ENCODE measurements around the gene ZBTB34.

The ZBTB34 gene

GRCh38 chr9:126906091-126906490 is 45.7 kb downstream of the ZBTB34 start:
- DNase-seq (ENCODE audit: insufficient read length, low spot score): no peak
- TF ChIP-seq POLR2AphosphoS5 (IDR thresholded peaks at IDR 0.05; ENCODE audit: low read depth, low read length): no peak
- no peak for TF ChIP-seq PAX5 (IDR thresholded peaks at IDR 0.05; ENCODE audit: insufficient read depth, low read length, severe bottlenecking)

GRCh38 chr9:126907058-126907457 is 46.6 kb downstream of the ZBTB34 start:
- DNase-seq (ENCODE audit: insufficient read length, low spot score): no peak
- FAIRE-seq: no peak
- TF ChIP-seq POLR2AphosphoS5 (IDR thresholded peaks at IDR 0.05; ENCODE audit: low read depth, low read length) (no peak), PAX5 (IDR thresholded peaks at IDR 0.05; ENCODE audit: insufficient read depth, low read length, severe bottlenecking) (no peak), POLR2A (IDR thresholded peaks at IDR 0.05; ENCODE audit: low read depth, low read length) (no peak), POU2F2 (IDR thresholded peaks at IDR 0.05; ENCODE audit: low read depth, low read length) (no peak), SPI1 (IDR thresholded peaks at IDR 0.05; ENCODE audit: low read depth, low read length) (no peak), TAF1 (IDR thresholded peaks at IDR 0.05; ENCODE audit: low read depth, low read length) (no peak)

More at GRCh38 chr9:126906091-126906490, 45.7 kb downstream of the ZBTB34 start:
- FAIRE-seq: no peak

GRCh38 chr9:126914458-126915280 is 54.2 kb downstream of the ZBTB34 start, which contains the start of gene RALGPS1:
Gene RALGPS1, plus strand, starts transcription at chr9:126914782. Its CDS starts 47,508 bp downstream, at chr9:126962290.
- DNase-seq (ENCODE audit: insufficient read length, low spot score) (peak; percentile 97), FAIRE-seq (peak; percentile 98)
- TF ChIP-seq TAF1 (IDR thresholded peaks at IDR 0.05; ENCODE audit: low read depth, low read length): no peak
- TF ChIP-seq PAX5 (IDR thresholded peaks at IDR 0.05; ENCODE audit: insufficient read depth, low read length, severe bottlenecking): no peak
- TF ChIP-seq POU2F2 (IDR thresholded peaks at IDR 0.05; ENCODE audit: low read depth, low read length): peak; percentile 85
- no peak for TF ChIP-seq SPI1 (IDR thresholded peaks at IDR 0.05; ENCODE audit: low read depth, low read length)

GRCh38 chr9:126915281-126915816 is 54.9 kb downstream of the ZBTB34 start:
- no peak for TF ChIP-seq TAF1 (IDR thresholded peaks at IDR 0.05; ENCODE audit: low read depth, low read length)
- TF ChIP-seq POLR2AphosphoS5 (IDR thresholded peaks at IDR 0.05; ENCODE audit: low read depth, low read length): no peak
- no peak for TF ChIP-seq POLR2A (IDR thresholded peaks at IDR 0.05; ENCODE audit: low read depth, low read length)
- no peak for TF ChIP-seq PAX5 (IDR thresholded peaks at IDR 0.05; ENCODE audit: insufficient read depth, low read length, severe bottlenecking)
- no peak for TF ChIP-seq SPI1 (IDR thresholded peaks at IDR 0.05; ENCODE audit: low read depth, low read length)
- TF ChIP-seq POU2F2 (IDR thresholded peaks at IDR 0.05; ENCODE audit: low read depth, low read length): no peak
- peak; percentile 23 for FAIRE-seq
- peak; percentile 37 for DNase-seq (ENCODE audit: insufficient read length, low spot score)

- TF ChIP-seq SPI1 (IDR thresholded peaks at IDR 0.05; ENCODE audit: low read depth, low read length) (no peak), POLR2AphosphoS5 (IDR thresholded peaks at IDR 0.05; ENCODE audit: low read depth, low read length) (no peak), TAF1 (IDR thresholded peaks at IDR 0.05; ENCODE audit: low read depth, low read length) (no peak), POLR2A (IDR thresholded peaks at IDR 0.05; ENCODE audit: low read depth, low read length) (no peak), POU2F2 (IDR thresholded peaks at IDR 0.05; ENCODE audit: low read depth, low read length) (no peak), PAX5 (IDR thresholded peaks at IDR 0.05; ENCODE audit: insufficient read depth, low read length, severe bottlenecking) (no peak)
- no peak for DNase-seq (ENCODE audit: insufficient read length, low spot score)
- FAIRE-seq: no peak
Observed at GRCh38 chr9:126915846-126916543, 55.6 kb downstream of the ZBTB34 start.

GRCh38 chr9:126916909-126917308 is 56.5 kb downstream of the ZBTB34 start:
- DNase-seq (ENCODE audit: insufficient read length, low spot score) (no peak), FAIRE-seq (no peak)
- TF ChIP-seq SPI1 (IDR thresholded peaks at IDR 0.05; ENCODE audit: low read depth, low read length): no peak
- no peak for TF ChIP-seq POLR2AphosphoS5 (IDR thresholded peaks at IDR 0.05; ENCODE audit: low read depth, low read length)
- TF ChIP-seq POU2F2 (IDR thresholded peaks at IDR 0.05; ENCODE audit: low read depth, low read length): no peak
- TF ChIP-seq TAF1 (IDR thresholded peaks at IDR 0.05; ENCODE audit: low read depth, low read length): no peak
- TF ChIP-seq POLR2A (IDR thresholded peaks at IDR 0.05; ENCODE audit: low read depth, low read length): no peak
- no peak for TF ChIP-seq PAX5 (IDR thresholded peaks at IDR 0.05; ENCODE audit: insufficient read depth, low read length, severe bottlenecking)

- TF ChIP-seq SPI1 (IDR thresholded peaks at IDR 0.05; ENCODE audit: low read depth, low read length): no peak
- no peak for TF ChIP-seq TAF1 (IDR thresholded peaks at IDR 0.05; ENCODE audit: low read depth, low read length)
- no peak for TF ChIP-seq POLR2AphosphoS5 (IDR thresholded peaks at IDR 0.05; ENCODE audit: low read depth, low read length)
- TF ChIP-seq PAX5 (IDR thresholded peaks at IDR 0.05; ENCODE audit: insufficient read depth, low read length, severe bottlenecking): no peak
- TF ChIP-seq POLR2A (IDR thresholded peaks at IDR 0.05; ENCODE audit: low read depth, low read length): no peak
- no peak for TF ChIP-seq POU2F2 (IDR thresholded peaks at IDR 0.05; ENCODE audit: low read depth, low read length)
- no peak for FAIRE-seq
- DNase-seq (ENCODE audit: insufficient read length, low spot score): no peak
Observed at GRCh38 chr9:126919193-126919592, 58.8 kb downstream of the ZBTB34 start.

- no peak for DNase-seq (ENCODE audit: insufficient read length, low spot score)
- FAIRE-seq: no peak
- TF ChIP-seq SPI1 (IDR thresholded peaks at IDR 0.05; ENCODE audit: low read depth, low read length) (no peak), POU2F2 (IDR thresholded peaks at IDR 0.05; ENCODE audit: low read depth, low read length) (no peak), POLR2AphosphoS5 (IDR thresholded peaks at IDR 0.05; ENCODE audit: low read depth, low read length) (no peak), POLR2A (IDR thresholded peaks at IDR 0.05; ENCODE audit: low read depth, low read length) (no peak), PAX5 (IDR thresholded peaks at IDR 0.05; ENCODE audit: insufficient read depth, low read length, severe bottlenecking) (no peak), TAF1 (IDR thresholded peaks at IDR 0.05; ENCODE audit: low read depth, low read length) (no peak)
Observed at GRCh38 chr9:126925876-126926275, 65.4 kb downstream of the ZBTB34 start.

GRCh38 chr9:126926364-126926763 is 65.9 kb downstream of the ZBTB34 start:
- FAIRE-seq (no peak), DNase-seq (ENCODE audit: insufficient read length, low spot score) (no peak)

More at GRCh38 chr9:126926364-126926763, 65.9 kb downstream of the ZBTB34 start:
- no peak for TF ChIP-seq POU2F2 (IDR thresholded peaks at IDR 0.05; ENCODE audit: low read depth, low read length)
- TF ChIP-seq TAF1 (IDR thresholded peaks at IDR 0.05; ENCODE audit: low read depth, low read length): no peak
- no peak for TF ChIP-seq PAX5 (IDR thresholded peaks at IDR 0.05; ENCODE audit: insufficient read depth, low read length, severe bottlenecking)
- no peak for TF ChIP-seq POLR2A (IDR thresholded peaks at IDR 0.05; ENCODE audit: low read depth, low read length)
- no peak for TF ChIP-seq SPI1 (IDR thresholded peaks at IDR 0.05; ENCODE audit: low read depth, low read length)
- no peak for TF ChIP-seq POLR2AphosphoS5 (IDR thresholded peaks at IDR 0.05; ENCODE audit: low read depth, low read length)

Measured in GM12891 (cell line).